Esophagus muscularis mucosa (tissue), 4 donors: ENCODE results near the gene PLD4. TPM values are rescaled to one million over a fixed set of nuclear protein-coding genes. Genes with fewer than 3 reads are reported as not detected.

Experiments
- DNase-seq: peaks from one replicate; pipeline ENCODE4 v3.0.0-alpha.2; 2017; ENCODE audit errors: extremely low spot score
- H3K27ac ChIP-seq, 4 donors: fragments of 200-600 bp; sonication (generic); replicated peaks in 1 of 4; 1 replicate in 3 of 4; 2 replicates in 1 of 4; pipeline ENCODE4 v1.5.1; 2016 to 2019; ENCODE audit warnings: mild to moderate bottlenecking in 1 of 4
- H3K27me3 ChIP-seq, 4 donors: fragments of 200-600 bp; sonication (generic); one replicate each; pipeline versions ENCODE4 v1.5.1 to v1.6.0; 2016 to 2019
- H3K36me3 ChIP-seq, 4 donors: fragments of 200-600 bp; sonication (generic); one replicate each; pipeline ENCODE4 v1.5.1; 2016 to 2019
- H3K4me1 ChIP-seq, 4 donors: fragments of 200-600 bp; sonication (generic); one replicate each; pipeline ENCODE4 v1.5.1; 2016 to 2019
- H3K4me3 ChIP-seq, 4 donors: fragments of 200-600 bp; sonication (generic); 1 replicate in 2 of 4; 2 replicates in 2 of 4; pipeline ENCODE4 v1.5.1; 2016 to 2019; ENCODE audit warnings: mild to moderate bottlenecking in 4 of 4, moderate library complexity in 1 of 4
- H3K9me3 ChIP-seq, 4 donors: fragments of 200-600 bp; sonication (generic); 1 replicate in 3 of 4; 2 replicates in 1 of 4; pipeline ENCODE4 v1.5.1; 2016 to 2019
- EP300 ChIP-seq: sonication (generic); formaldehyde crosslinking; IDR thresholded peaks from one replicate; pipeline ENCODE4 v1.6.1; 2017; ENCODE audit warnings: antibody characterized with exemption
- POLR2A ChIP-seq: fragments of 450-650 bp; IDR thresholded peaks from one replicate; pipeline ENCODE4 v1.6.1; 2017; ENCODE audit warnings: antibody characterized with exemption, moderate library complexity, mild to moderate bottlenecking, low read depth
- POLR2AphosphoS5 ChIP-seq, 2 donors: sonication (generic); formaldehyde crosslinking; IDR thresholded peaks; one replicate each; pipeline ENCODE4 v1.6.1; 2017; ENCODE audit warnings: antibody characterized with exemption in 2 of 2
- WGBS: methylation state at CpG from one replicate; pipeline ENCODE4 v1.1.5; 2018; 5-methylcytosine and 5-hydroxymethylcytosine counted together
- intact Hi-C: fragments of 100-400 bp; cut with DNase I; formaldehyde crosslinking; loops from one replicate; pipeline ENCODE4 v1.15.1; 2023
- total RNA-seq, 4 donors: library from RNA; depleted of rRNA; stranded (reverse); fragments of >200 nt; gene quantifications; one replicate each; pipeline versions ENCODE4 v1.1.0 to v1.2.1, GENCODE V29; 2016
- TF ChIP-seq, protein P1 (sequence below), 3 experiments: fragments of 200-600 bp in 2 of 3; fragments of 450-650 bp in 1 of 3; sonication (generic) in 2 of 3; IDR thresholded peaks; one replicate each; pipeline ENCODE4 v1.5.1; 2017 to 2019; ENCODE audit warnings: antibody characterized with exemption in 3 of 3, mild to moderate bottlenecking in 2 of 3, moderate library complexity in 1 of 3

PLD4 gene
- total RNA-seq, 4 donors from 2014 or later = under 0.01 to 0.50 (median 0.15) TPM

DNA sequence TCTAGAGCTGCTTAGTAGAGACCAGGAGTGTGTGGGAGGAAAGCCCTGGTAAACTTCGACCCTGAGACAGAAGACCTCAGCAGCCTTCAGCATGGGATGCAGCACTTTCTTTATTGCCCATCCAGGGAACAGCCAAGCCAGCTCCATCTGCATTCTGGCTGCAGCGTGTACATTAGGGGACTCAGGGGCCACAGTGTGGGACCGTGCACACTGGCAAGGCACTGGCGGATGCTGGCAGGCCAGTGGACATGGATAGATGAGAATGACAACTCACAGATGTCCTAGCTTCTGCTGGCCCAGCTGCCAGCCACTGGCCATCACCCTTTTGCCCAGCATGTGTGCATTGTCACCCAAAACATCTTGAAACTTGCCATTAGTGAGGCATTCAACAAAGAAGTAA is 12.5 kb downstream of the PLD4 start:
- 63% methylated on average over 2 of the region's 4 CpGs for WGBS
- intact Hi-C loops = no loop called here
- TF ChIP-seq, protein P1, sequence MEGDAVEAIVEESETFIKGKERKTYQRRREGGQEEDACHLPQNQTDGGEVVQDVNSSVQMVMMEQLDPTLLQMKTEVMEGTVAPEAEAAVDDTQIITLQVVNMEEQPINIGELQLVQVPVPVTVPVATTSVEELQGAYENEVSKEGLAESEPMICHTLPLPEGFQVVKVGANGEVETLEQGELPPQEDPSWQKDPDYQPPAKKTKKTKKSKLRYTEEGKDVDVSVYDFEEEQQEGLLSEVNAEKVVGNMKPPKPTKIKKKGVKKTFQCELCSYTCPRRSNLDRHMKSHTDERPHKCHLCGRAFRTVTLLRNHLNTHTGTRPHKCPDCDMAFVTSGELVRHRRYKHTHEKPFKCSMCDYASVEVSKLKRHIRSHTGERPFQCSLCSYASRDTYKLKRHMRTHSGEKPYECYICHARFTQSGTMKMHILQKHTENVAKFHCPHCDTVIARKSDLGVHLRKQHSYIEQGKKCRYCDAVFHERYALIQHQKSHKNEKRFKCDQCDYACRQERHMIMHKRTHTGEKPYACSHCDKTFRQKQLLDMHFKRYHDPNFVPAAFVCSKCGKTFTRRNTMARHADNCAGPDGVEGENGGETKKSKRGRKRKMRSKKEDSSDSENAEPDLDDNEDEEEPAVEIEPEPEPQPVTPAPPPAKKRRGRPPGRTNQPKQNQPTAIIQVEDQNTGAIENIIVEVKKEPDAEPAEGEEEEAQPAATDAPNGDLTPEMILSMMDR (IDR thresholded peaks at IDR 0.05) = no peak
- TF ChIP-seq POLR2A = no peak
- no peak for TF ChIP-seq POLR2AphosphoS5 (IDR thresholded peaks at IDR 0.05)
- TF ChIP-seq EP300 = no peak
- Histone ChIP-seq H3K36me3 (peaks cover 0 to 37% (median 29%) of the 10 kb centered on the region in 4 donors), H3K4me1 (peaks cover 8 to 28% (median 19%) of the 10 kb centered on the region in 4 donors), H3K27me3 (no peaks in the 10 kb centered on the region), H3K4me3 (no peak overlapping the region), H3K27ac (no peak overlapping the region), H3K9me3 (no peaks in the 10 kb centered on the region)
- no peak for DNase-seq

DNA sequence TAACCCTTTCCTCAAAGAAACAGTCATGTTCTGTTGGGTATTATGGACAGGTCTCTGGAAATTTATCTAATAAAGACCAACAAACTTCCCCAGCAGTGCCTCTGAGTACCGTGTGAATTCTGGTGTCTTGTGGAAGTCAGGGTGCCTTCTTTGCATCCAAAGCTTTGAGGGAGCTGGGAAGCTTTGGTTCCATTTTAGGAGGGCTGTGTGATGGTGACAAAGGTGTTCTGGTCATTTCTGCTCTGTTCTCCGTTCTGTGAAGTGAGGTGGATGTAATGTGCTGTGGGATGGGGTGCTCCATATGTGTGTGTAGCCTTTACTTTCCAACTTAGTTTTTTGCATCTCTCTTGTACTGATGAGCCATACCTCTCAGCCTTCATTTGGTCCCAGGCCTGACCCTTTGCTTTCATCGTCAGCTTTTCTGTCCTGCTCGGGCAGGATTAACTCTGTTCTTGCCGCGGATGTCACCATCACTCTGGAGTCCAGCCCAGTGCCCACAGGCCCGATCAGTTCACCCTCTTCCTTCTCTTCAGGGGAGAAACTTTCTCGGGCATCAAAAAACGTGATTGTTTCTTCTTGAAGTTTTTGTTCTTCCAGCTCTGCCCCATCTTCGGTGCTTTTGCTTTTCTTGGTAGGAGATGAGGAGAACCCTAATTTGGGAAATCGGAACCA is 13.2 kb downstream of the PLD4 start:
- no peak for DNase-seq
- Histone ChIP-seq H3K27ac (no peak overlapping the region), H3K4me3 (no peak overlapping the region), H3K9me3 (no peaks in the 10 kb centered on the region), H3K36me3 (peaks cover 0 to 43% (median 35%) of the 10 kb centered on the region in 4 donors), H3K4me1 (peaks cover 3 to 21% (median 13%) of the 10 kb centered on the region in 4 donors), H3K27me3 (no peaks in the 10 kb centered on the region)
- WGBS = 83% methylated on average over 11 of the region's 11 CpGs
- intact Hi-C loops = no loop called here
- TF ChIP-seq, protein P1 (IDR thresholded peaks at IDR 0.05) = no peak
- TF ChIP-seq EP300 (no peak), POLR2A (no peak), POLR2AphosphoS5 (IDR thresholded peaks at IDR 0.05) (no peak)

DNA sequence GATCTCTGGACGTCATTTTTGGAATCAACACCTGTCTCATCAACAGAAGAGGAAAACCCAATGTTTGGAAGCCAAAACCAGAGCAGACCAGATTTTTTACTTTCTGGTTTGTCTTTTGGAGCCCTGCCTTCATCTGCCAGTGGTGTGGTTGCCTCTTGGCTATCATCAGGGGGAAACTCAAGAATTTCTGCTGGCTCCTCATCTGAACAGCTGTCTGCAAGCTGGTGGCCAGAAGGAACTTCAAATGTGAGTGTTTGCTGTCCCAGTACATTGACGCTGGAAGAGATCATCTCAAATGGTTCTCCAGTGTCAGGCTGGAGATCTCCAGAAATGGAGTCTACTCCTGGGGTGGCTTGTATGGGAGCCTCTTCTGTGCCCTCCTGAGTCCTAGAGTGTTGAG is 13.8 kb downstream of the PLD4 start:
- TF ChIP-seq, protein P1 (IDR thresholded peaks at IDR 0.05) = no peak
- TF ChIP-seq POLR2AphosphoS5 (IDR thresholded peaks at IDR 0.05) (no peak), POLR2A (no peak), EP300 (no peak)

DNA sequence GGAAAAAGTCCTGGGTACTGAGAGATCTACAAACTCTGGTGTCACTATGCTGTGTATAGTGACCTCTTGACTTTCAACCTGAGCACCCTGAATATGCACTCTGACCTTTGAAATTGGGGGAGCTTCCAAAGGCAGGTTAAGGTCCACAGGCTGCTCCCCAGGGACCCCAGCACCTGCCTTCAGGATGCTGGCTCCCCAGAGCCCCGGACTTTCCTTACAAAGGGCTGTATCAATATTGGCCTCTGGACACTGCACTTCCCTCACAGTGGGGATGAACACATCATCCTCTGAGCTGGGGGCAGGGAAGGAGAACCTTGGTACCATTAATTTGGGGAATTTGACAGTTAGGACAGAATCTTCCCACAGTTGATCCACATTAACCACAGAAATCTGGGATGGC is 14.3 kb downstream of the PLD4 start:
- TF ChIP-seq, protein P1 (IDR thresholded peaks at IDR 0.05) = no peak
- TF ChIP-seq POLR2A (no peak), EP300 (no peak), POLR2AphosphoS5 (IDR thresholded peaks at IDR 0.05) (no peak)
- H3K4me3 ChIP-seq = no peak overlapping the region
- H3K27ac ChIP-seq = no peak overlapping the region
- H3K36me3 ChIP-seq = peaks cover 0 to 54% (median 39%) of the 10 kb centered on the region in 4 donors
- no peaks in the 10 kb centered on the region for H3K27me3 ChIP-seq
- intact Hi-C loops = no loop called here
- H3K4me1 ChIP-seq = peaks cover 0 to 11% (median 6%) of the 10 kb centered on the region in 4 donors
- no peaks in the 10 kb centered on the region for H3K9me3 ChIP-seq
- 70% methylated on average over 1 of the region's 1 CpG for WGBS
- DNase-seq = no peak

More for the DNA sequence above, 13.8 kb downstream of the PLD4 start:
- H3K36me3 ChIP-seq = peaks cover 0 to 49% (median 36%) of the 10 kb centered on the region in 4 donors
- H3K27me3 ChIP-seq = no peaks in the 10 kb centered on the region
- intact Hi-C loops = no loop called here
- H3K9me3 ChIP-seq = no peaks in the 10 kb centered on the region
- 56% methylated on average over 1 of the region's 2 CpGs for WGBS
- no peak for DNase-seq
- H3K4me3 ChIP-seq = no peak overlapping the region
- H3K4me1 ChIP-seq = peaks cover 0 to 15% (median 9%) of the 10 kb centered on the region in 4 donors
- H3K27ac ChIP-seq = no peak overlapping the region
